ENCODE data around the gene CYP24A1.

The CYP24A1 gene

GRCh38 chr20:54174457-54175175 is 830 bp upstream of the CYP24A1 start:
- H3K4me3 ChIP-seq (replicated peaks; ENCODE audit: low read depth, low read length): no peak overlapping the region
- no peak for TF ChIP-seq CTCF (IDR thresholded peaks at IDR 0.05; ENCODE audit: low read length, missing control alignments)
- no peak for DNase-seq (ENCODE audit: low read depth)

- DNase-seq (ENCODE audit: low read depth): no peak
- TF ChIP-seq CTCF (IDR thresholded peaks at IDR 0.05; ENCODE audit: low read length, missing control alignments): no peak
- H3K4me3 ChIP-seq (replicated peaks; ENCODE audit: low read depth, low read length): no peak overlapping the region
These were observed 732 bp downstream of the CYP24A1 start for GRCh38 chr20:54172856-54173652.

DNA sequence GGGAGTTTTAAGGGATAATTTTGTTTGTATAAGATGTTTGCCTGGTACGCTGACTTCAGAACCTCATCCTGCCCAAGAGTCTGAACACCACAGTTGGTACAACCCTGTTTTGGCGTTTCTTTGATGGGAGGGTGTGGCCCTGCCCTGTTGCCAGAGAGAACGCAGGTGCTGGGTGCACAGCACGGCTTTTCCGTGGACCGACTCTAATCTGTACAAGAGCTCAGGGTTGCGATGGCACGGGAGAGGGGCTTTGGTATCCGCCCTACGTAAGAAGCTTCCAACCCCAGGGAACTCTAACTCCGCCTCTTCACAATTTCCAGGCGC is 1.3 kb downstream of the CYP24A1 start:
- TF ChIP-seq CTCF (IDR thresholded peaks at IDR 0.05; ENCODE audit: low read length, missing control alignments): no peak
- DNase-seq (ENCODE audit: low read depth): no peak
- H3K4me3 ChIP-seq (replicated peaks; ENCODE audit: low read depth, low read length): no peak overlapping the region

DNA sequence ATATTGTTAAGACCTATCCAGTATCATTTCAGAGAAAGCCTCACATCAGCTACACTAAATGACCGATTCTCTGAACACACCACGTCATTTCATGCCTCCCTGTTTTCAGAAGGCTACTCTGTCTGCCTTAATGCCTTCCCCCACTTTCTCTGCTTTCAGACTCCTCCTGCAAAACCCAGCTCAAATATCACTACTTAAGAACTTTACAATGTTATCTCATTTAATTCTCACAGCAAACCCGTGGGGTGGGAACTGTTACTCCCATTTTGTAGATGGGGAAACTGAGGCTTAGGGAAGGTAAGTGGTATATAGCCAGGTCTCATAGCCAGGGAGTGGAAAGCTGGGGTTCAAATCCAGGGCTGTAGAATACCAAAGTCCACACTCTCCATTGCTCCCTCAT is 2.8 kb downstream of the CYP24A1 start:
- no peak for DNase-seq (ENCODE audit: low read depth)
- no peak overlapping the region for H3K4me3 ChIP-seq (replicated peaks; ENCODE audit: low read depth, low read length)
- no peak for TF ChIP-seq CTCF (IDR thresholded peaks at IDR 0.05; ENCODE audit: low read length, missing control alignments)

DNA sequence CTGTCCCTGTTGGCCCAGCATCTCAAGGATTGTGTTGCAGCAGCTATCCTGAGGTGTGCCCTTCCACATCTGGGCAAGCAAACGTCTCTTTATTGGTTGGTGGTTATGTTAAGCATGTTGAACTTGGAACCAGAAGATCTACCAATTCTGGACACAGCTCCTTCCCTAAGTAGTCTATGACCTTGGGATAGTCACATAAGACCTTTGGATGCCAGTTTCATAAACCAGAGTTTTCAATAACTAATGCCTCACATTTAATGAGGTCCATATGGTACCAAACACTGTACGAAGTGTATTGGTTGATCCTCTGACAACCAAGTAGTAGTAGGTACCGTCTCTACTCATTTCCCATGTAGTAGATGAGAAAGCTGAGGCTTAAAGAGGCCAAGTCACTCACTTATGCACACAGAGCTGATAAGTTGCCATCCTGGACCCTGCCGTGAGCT is 3.7 kb downstream of the CYP24A1 start:
- no peak for DNase-seq (ENCODE audit: low read depth)
- no peak overlapping the region for H3K4me3 ChIP-seq (replicated peaks; ENCODE audit: low read depth, low read length)
- TF ChIP-seq CTCF (IDR thresholded peaks at IDR 0.05; ENCODE audit: low read length, missing control alignments): no peak

DNA sequence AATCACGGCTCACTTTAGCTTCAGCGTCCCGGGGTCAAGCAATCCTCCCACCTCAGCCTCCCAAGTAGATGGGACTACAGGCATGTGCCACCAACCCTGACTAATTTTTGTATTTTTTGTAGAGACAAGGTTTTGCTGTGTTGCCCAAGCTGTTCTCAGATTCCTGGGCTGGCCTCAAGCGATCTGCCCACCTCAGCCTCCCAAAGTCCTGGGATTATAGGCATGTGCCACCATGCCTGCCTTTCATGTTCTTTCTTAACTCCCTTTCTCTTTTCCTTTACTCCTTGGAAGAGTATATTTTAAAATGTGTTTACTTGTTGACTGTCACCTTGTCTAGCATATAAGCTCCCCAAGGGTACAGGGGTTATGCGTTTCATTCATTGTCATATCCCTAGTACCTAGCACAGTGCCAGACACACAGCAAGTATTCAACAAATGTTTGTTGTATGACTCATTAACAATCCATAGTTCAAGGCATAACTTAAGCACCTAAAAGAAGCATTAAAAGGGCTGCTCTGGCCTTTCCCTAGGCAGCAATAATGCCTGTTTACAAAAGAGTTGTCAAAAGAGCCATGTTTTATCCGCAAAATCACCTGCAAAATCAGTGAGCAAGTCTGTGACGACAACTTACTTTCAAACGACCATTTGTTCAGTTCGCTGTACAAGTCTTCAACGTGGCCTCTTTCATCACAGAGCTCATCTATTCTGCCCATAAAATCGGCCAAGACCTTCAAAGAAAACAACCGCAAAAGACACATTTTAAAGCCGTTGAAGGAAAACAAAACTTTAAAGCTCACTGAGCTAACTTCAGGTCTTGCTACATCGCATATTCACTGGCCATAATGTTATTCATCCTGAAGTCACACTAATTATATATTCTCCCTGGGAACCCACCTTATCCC is 4.6 kb downstream of the CYP24A1 start:
- TF ChIP-seq CTCF (IDR thresholded peaks at IDR 0.05; ENCODE audit: low read length, missing control alignments): no peak
- DNase-seq (ENCODE audit: low read depth): no peak
- no peak overlapping the region for H3K4me3 ChIP-seq (replicated peaks; ENCODE audit: low read depth, low read length)

Data from fibroblast of pulmonary artery (primary cell).